SU-DHL-6 (cell line): ENCODE results near the gene LRBA.

ENCODE experiments used
- H2AFZ ChIP-seq: fragments of 200-600 bp; sonication (generic); 2 replicates; pipeline ENCODE4 v1.6.1; 2014; ENCODE audit warnings: low read depth, mild to moderate bottlenecking, moderate library complexity, mixed read lengths, antibody characterized with exemption, low read length; ENCODE audit not compliant: severe bottlenecking
- H3F3A ChIP-seq: fragments of 200-600 bp; shearing (Covaris generic); 2 replicates; pipeline ENCODE4 v1.6.0; 2016; ENCODE audit warnings: antibody characterized with exemption, mild to moderate bottlenecking; ENCODE audit not compliant: insufficient read depth
- H3K27ac ChIP-seq: fragments of 200-600 bp; sonication (generic); 2 replicates; pipeline ENCODE4 v1.5.1; 2016; ENCODE audit warnings: low read depth, mild to moderate bottlenecking, low read length, moderate library complexity, mixed read lengths
- H3K27me3 ChIP-seq: fragments of 200-600 bp; sonication (generic), shearing (Covaris generic); 2 replicates; pipeline ENCODE4 v1.6.0; 2014; ENCODE audit warnings: mild to moderate bottlenecking, low read length
- H3K36me3 ChIP-seq: fragments of 200-600 bp; sonication (generic); 2 replicates; pipeline ENCODE4 v1.6.1; 2014; ENCODE audit warnings: mild to moderate bottlenecking, low read length, mixed read lengths
- H3K4me2 ChIP-seq: fragments of 300-600, 200-600 bp; shearing (Covaris generic), sonication (generic); 2 replicates; pipeline ENCODE4 v1.6.0; 2014; ENCODE audit warnings: low read length, low read depth, mild to moderate bottlenecking; ENCODE audit not compliant: poor library complexity, severe bottlenecking
- H3K4me3 ChIP-seq: fragments of 200-600 bp; sonication (generic); 2 replicates; pipeline ENCODE4 v1.5.1; 2014; ENCODE audit warnings: antibody characterized with exemption, low read length, mild to moderate bottlenecking, mixed read lengths; ENCODE audit not compliant: insufficient read depth, poor library complexity, severe bottlenecking
- H3K79me2 ChIP-seq: fragments of 200-600 bp; sonication (generic); 2 replicates; pipeline ENCODE4 v1.6.1; 2014; ENCODE audit warnings: mild to moderate bottlenecking, low read length, moderate library complexity; ENCODE audit not compliant: insufficient read depth
- H3K9ac ChIP-seq: fragments of 200-600 bp; sonication (generic); 2 replicates; pipeline ENCODE4 v1.7.0; 2014; ENCODE audit warnings: mild to moderate bottlenecking, low read length
- H3K9me2 ChIP-seq: fragments of 200-600 bp; sonication (generic); replicated peaks from 2 replicates; pipeline ENCODE4 v1.6.1; 2014; ENCODE audit warnings: low read length; ENCODE audit not compliant: insufficient read depth
- H3K9me3 ChIP-seq: fragments of 200-600 bp; sonication (generic); 2 replicates; pipeline ENCODE4 v1.6.1; 2014; ENCODE audit warnings: low read length, mixed read lengths; ENCODE audit not compliant: insufficient read depth
- H4K20me1 ChIP-seq: fragments of 200-600 bp; sonication (generic); 2 replicates; pipeline ENCODE4 v1.6.1; 2014; ENCODE audit warnings: low read depth, mild to moderate bottlenecking, antibody characterized with exemption, low read length, moderate library complexity, mixed read lengths
- CTCF ChIP-seq: fragments of 200-600 bp; sonication (generic); IDR thresholded peaks from one replicate; pipeline ENCODE4 v1.5.1; 2017; ENCODE audit warnings: antibody characterized with exemption, mild to moderate bottlenecking, low read length, moderate library complexity; ENCODE audit not compliant: insufficient read depth, poor library complexity, severe bottlenecking
- EZH2phosphoT487 ChIP-seq: fragments of 200-600 bp; sonication (generic), shearing (Covaris generic); conservative IDR thresholded peaks from 2 replicates; pipeline ENCODE4 v1.6.1; 2018; ENCODE audit warnings: mild to moderate bottlenecking, antibody characterized with exemption, low read length, moderate library complexity, mixed read lengths

The LRBA gene

GRCh38 chr4:150217808-150218207 lies 797.3 kb downstream of the LRBA start:
- H3F3A ChIP-seq: no peaks in the 10 kb centered on the region
- H3K4me2 ChIP-seq: no peak overlapping the region
- no peaks in the 10 kb centered on the region for H3K27me3 ChIP-seq
- no peak for TF ChIP-seq EZH2phosphoT487
- TF ChIP-seq CTCF: no peak
- H4K20me1 ChIP-seq: no peaks in the 10 kb centered on the region
- H3K79me2 ChIP-seq: no peaks in the 10 kb centered on the region
- H3K36me3 ChIP-seq: no peaks in the 10 kb centered on the region
- H3K9me3 ChIP-seq: no peaks in the 10 kb centered on the region
- H3K27ac ChIP-seq: no peak overlapping the region
- H3K9ac ChIP-seq: no peak overlapping the region
- H3K9me2 ChIP-seq: no peaks in the 10 kb centered on the region
- no peak overlapping the region for H3K4me3 ChIP-seq
- H2AFZ ChIP-seq: no peak overlapping the region

GRCh38 chr4:150217192-150217591 lies 797.9 kb downstream of the LRBA start:
- Histone ChIP-seq H3F3A (no peaks in the 10 kb centered on the region), H3K79me2 (no peaks in the 10 kb centered on the region), H3K9me3 (no peaks in the 10 kb centered on the region), H3K27ac (no peak overlapping the region), H3K36me3 (no peaks in the 10 kb centered on the region), H3K27me3 (no peaks in the 10 kb centered on the region), H3K4me2 (no peak overlapping the region), H3K4me3 (no peak overlapping the region), H2AFZ (no peak overlapping the region), H3K9ac (no peak overlapping the region), H4K20me1 (no peaks in the 10 kb centered on the region), H3K9me2 (no peaks in the 10 kb centered on the region)
- TF ChIP-seq EZH2phosphoT487: no peak
- TF ChIP-seq CTCF: no peak

GRCh38 chr4:150216726-150217125 lies 798.4 kb downstream of the LRBA start:
- Histone ChIP-seq H3K9ac (no peak overlapping the region), H3K9me3 (no peaks in the 10 kb centered on the region), H3K79me2 (no peaks in the 10 kb centered on the region), H2AFZ (no peak overlapping the region), H3K4me3 (no peak overlapping the region), H4K20me1 (no peaks in the 10 kb centered on the region), H3F3A (no peaks in the 10 kb centered on the region), H3K9me2 (no peaks in the 10 kb centered on the region), H3K27me3 (no peaks in the 10 kb centered on the region), H3K4me2 (no peak overlapping the region), H3K36me3 (no peaks in the 10 kb centered on the region), H3K27ac (no peak overlapping the region)
- TF ChIP-seq CTCF (no peak), EZH2phosphoT487 (no peak)
